RWPE2 (cell line): Measurements from ENCODE around the gene SFXN1.

Experiments used
- ATAC-seq: fragments of 200-7000 bp; cut with Tn5 transposase; 3 replicates; pipeline ENCODE4 v1.9.1; 2021; ENCODE audit warnings: low read depth
- DNase-seq: peaks from one replicate; pipeline ENCODE4 v3.0.0-alpha.2; 2020; ENCODE audit warnings: low spot score
- H3K27ac ChIP-seq: fragments of 450-650 bp; 2 replicates; pipeline ENCODE4 v1.5.1; 2017; ENCODE audit warnings: mild to moderate bottlenecking; ENCODE audit not compliant: poor library complexity, severe bottlenecking
- H3K27me3 ChIP-seq: fragments of 250-450 bp; sonication (Bioruptor Pico); 2 replicates; pipeline ENCODE4 v1.5.1; 2021; ENCODE audit warnings: mild to moderate bottlenecking, moderate library complexity; ENCODE audit not compliant: insufficient read depth, poor library complexity, severe bottlenecking
- H3K36me3 ChIP-seq: fragments of 250-450 bp; sonication (Bioruptor Pico); 2 replicates; pipeline ENCODE4 v1.5.1; 2020; ENCODE audit warnings: low read depth, mild to moderate bottlenecking, moderate library complexity
- H3K4me1 ChIP-seq: fragments of 250-450 bp; sonication (Bioruptor Pico); 2 replicates; pipeline ENCODE4 v1.5.1; 2021; ENCODE audit warnings: mild to moderate bottlenecking, moderate library complexity; ENCODE audit not compliant: insufficient read depth, poor library complexity, severe bottlenecking
- H3K4me3 ChIP-seq: fragments of 250-450 bp; sonication (Bioruptor Pico); 2 replicates; pipeline ENCODE4 v1.5.1; 2021; ENCODE audit warnings: mild to moderate bottlenecking, moderate library complexity; ENCODE audit not compliant: severe bottlenecking
- H3K9me3 ChIP-seq: fragments of 250-450 bp; sonication (Bioruptor Pico); 2 replicates; pipeline ENCODE4 v1.5.1; 2021; ENCODE audit warnings: mild to moderate bottlenecking, moderate library complexity; ENCODE audit not compliant: severe bottlenecking
- TF ChIP-seq, protein P1 (sequence below): fragments of 450-650 bp; IDR thresholded peaks from one replicate; pipeline ENCODE4 v1.5.1; 2017; ENCODE audit warnings: mild to moderate bottlenecking, moderate library complexity; ENCODE audit not compliant: poor library complexity, severe bottlenecking

Gene SFXN1

DNA sequence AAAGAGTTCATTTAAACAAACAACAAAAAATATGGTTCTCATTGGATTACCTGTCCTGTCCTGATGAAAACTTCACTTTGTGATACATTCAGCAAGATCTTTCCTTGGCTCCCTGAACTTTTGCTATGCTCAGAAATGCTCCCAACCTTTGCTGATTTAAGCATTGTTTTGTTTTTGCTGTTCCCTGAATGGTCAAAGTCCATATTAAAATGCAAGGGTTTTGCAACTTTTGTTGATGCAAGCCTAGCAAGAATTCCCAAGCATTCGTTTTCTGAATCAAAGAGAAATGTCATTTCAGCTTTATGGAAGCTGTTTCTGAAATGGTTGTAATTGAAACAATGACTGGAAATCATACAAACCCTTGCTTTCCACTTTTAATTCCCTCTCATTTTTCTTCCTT lies 3.1 kb upstream of the SFXN1 start:
- DNase-seq = no peak
- no peaks in the 10 kb centered on the region for H3K27me3 ChIP-seq
- peaks cover 21% of the 10 kb centered on the region for H3K4me1 ChIP-seq
- H3K9me3 ChIP-seq = no peaks in the 10 kb centered on the region
- TF ChIP-seq, protein P1, sequence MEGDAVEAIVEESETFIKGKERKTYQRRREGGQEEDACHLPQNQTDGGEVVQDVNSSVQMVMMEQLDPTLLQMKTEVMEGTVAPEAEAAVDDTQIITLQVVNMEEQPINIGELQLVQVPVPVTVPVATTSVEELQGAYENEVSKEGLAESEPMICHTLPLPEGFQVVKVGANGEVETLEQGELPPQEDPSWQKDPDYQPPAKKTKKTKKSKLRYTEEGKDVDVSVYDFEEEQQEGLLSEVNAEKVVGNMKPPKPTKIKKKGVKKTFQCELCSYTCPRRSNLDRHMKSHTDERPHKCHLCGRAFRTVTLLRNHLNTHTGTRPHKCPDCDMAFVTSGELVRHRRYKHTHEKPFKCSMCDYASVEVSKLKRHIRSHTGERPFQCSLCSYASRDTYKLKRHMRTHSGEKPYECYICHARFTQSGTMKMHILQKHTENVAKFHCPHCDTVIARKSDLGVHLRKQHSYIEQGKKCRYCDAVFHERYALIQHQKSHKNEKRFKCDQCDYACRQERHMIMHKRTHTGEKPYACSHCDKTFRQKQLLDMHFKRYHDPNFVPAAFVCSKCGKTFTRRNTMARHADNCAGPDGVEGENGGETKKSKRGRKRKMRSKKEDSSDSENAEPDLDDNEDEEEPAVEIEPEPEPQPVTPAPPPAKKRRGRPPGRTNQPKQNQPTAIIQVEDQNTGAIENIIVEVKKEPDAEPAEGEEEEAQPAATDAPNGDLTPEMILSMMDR = no peak
- ATAC-seq = no peak
- peaks cover 6% of the 10 kb centered on the region; the same call in 1 of the 2 replicates for H3K36me3 ChIP-seq
- no peak overlapping the region for H3K4me3 ChIP-seq
- no peak overlapping the region for H3K27ac ChIP-seq

DNA sequence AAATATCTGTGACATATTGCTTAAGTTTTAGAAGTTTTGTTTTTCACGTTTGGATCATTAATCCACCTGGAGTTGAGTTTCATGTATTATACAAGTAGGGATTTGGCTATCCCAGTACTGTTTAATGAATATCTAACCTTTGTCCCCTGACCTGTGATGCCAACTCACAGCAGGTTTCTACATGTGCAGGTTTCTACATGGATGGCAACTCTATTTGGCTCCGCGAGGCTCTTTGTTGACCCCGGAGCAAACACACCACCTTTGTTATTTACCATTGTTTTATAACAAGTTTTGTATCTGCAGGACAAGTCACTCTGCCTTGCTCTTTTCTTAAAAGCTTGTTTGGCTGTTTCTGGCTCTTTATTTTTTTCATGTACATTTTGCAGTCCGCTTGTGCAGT lies 920 bp upstream of the SFXN1 start:
- Histone ChIP-seq H3K27me3 (no peaks in the 10 kb centered on the region), H3K4me3 (no peak overlapping the region), H3K4me1 (peaks cover 21% of the 10 kb centered on the region), H3K27ac (no peak overlapping the region), H3K36me3 (peaks cover 28% of the 10 kb centered on the region), H3K9me3 (no peaks in the 10 kb centered on the region)
- ATAC-seq (no peak), DNase-seq (no peak)
- TF ChIP-seq, protein P1 = no peak

DNA sequence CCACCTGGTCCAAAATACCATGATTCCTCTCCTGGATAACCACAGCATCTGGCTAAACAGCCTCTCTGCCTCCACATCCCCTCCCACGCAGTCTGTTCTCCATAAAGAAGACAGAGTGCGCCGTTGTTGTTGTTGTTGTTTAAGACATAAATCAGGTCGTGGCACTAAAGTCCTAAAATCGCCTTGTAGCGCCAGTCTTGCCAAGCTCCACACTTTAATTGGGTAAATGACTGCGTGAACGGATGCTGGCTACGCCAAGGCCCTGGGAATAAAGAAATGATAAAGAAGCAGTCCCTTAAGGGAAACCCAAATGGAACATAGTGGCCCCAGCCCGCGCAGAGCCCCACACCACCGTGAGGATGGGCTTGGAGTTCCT lies 364 bp upstream of the SFXN1 start:
- Histone ChIP-seq H3K9me3 (no peaks in the 10 kb centered on the region), H3K27ac (peak overlapping the region; percentile 52), H3K27me3 (no peaks in the 10 kb centered on the region), H3K36me3 (peaks cover 34% of the 10 kb centered on the region), H3K4me1 (peaks cover 21% of the 10 kb centered on the region), H3K4me3 (peak overlapping the region; percentile 88)
- ATAC-seq = no peak; the same call in 2 of the 3 replicates
- TF ChIP-seq, protein P1 = no peak
- no peak for DNase-seq

DNA sequence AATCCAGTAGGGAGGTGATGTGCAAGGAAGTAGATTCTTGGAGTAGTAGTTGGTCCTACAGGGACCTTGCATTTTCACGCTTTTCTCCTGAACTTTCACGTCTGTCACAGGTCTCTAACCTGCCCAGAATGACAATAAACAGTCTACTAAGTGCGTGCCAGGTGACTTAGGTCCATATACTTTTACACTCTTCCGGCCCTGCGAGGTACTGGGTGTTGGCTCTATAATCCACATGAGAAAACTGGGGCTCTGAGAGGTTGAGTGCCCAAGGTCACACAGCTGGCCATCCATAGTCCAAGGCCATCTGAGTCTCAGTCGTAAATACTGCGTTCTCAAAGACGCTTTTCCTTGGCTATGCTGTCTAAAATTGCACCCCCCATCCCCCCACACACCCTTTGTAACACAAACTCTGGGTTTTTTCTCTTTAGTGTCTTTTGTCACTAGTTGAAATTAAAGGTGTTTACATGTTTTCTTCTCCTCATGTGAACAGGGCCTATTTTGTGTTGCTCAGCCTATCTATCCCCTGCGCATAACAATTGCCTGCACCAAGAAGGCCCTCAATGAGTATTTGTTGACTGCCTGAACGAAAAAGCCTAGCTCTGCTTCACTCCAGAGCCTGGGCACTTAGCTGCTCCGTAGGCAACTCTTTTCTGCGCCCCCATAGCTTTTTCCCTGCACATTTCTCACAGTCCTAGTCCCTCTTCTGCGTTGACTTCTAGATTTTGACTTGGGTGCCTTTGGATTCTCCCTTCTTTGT lies 943 bp downstream of the SFXN1 start:
- H3K4me1 ChIP-seq = peaks cover 21% of the 10 kb centered on the region
- no peaks in the 10 kb centered on the region for H3K9me3 ChIP-seq
- DNase-seq = no peak
- H3K4me3 ChIP-seq = peak overlapping the region; percentile 88
- ATAC-seq = 0 out of 3 replicates have a peak, but pooled peaks have one; percentile 11
- H3K27me3 ChIP-seq = no peaks in the 10 kb centered on the region
- H3K36me3 ChIP-seq = peaks cover 47% of the 10 kb centered on the region
- TF ChIP-seq, protein P1 = no peak
- peak overlapping the region; percentile 52 for H3K27ac ChIP-seq

DNA sequence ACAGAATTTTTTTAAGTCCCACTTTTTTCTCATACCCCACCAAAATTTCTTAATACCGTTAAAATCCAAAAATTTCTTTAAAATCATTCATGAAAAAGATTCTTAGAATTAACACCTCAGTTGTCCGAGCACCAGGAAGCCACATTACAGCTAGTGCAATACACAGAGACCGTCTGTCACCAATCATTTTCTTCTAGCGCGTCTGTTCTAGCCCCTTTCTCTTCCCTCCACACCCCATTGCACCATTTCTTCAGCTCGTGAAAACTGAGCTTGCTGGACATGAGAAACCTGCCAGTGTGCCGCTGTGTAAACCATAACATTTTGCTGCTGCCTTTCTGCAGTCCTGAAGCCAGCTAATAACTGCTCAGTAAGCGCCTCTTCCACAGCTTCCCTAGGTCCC lies 5.0 kb downstream of the SFXN1 start:
- no peak for ATAC-seq
- Histone ChIP-seq H3K9me3 (no peaks in the 10 kb centered on the region), H3K4me3 (no peak overlapping the region), H3K27me3 (no peaks in the 10 kb centered on the region), H3K27ac (no peak overlapping the region), H3K36me3 (peaks cover 82% of the 10 kb centered on the region), H3K4me1 (peaks cover 7% of the 10 kb centered on the region)
- TF ChIP-seq, protein P1 = no peak
- DNase-seq = no peak
